Measurements from ENCODE around the gene SFXN1.

DNA sequence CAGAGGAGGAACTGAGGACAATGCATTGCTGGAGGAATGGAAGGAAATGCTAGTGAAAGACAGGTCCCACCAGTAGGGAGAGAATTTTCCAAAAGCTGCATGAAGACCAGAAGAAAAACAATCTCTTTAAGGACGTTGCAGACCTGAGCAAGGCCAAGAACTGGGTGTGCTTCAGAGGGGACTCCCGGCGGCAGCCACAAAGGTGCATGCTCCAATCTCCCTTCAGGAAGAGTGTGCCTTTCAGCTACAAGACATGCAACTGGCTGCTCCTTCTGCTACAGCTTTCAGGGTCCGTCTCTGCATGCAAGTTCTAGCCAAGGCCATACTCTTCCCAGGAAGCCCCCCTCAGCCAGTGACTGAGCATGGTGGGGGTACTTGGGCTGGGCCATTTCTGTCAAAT is 62.9 kb downstream of the SFXN1 start:
- TF ChIP-seq, protein P1, sequence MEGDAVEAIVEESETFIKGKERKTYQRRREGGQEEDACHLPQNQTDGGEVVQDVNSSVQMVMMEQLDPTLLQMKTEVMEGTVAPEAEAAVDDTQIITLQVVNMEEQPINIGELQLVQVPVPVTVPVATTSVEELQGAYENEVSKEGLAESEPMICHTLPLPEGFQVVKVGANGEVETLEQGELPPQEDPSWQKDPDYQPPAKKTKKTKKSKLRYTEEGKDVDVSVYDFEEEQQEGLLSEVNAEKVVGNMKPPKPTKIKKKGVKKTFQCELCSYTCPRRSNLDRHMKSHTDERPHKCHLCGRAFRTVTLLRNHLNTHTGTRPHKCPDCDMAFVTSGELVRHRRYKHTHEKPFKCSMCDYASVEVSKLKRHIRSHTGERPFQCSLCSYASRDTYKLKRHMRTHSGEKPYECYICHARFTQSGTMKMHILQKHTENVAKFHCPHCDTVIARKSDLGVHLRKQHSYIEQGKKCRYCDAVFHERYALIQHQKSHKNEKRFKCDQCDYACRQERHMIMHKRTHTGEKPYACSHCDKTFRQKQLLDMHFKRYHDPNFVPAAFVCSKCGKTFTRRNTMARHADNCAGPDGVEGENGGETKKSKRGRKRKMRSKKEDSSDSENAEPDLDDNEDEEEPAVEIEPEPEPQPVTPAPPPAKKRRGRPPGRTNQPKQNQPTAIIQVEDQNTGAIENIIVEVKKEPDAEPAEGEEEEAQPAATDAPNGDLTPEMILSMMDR (conservative IDR thresholded peaks at IDR 0.05), result no peak
- no peak for TF ChIP-seq EZH2 (IDR thresholded peaks at IDR 0.05; ENCODE audit: low read depth)
